Duodenal mucosa (tissue), 2 donors: Measurements from ENCODE around the gene NLGN1.
A peak's percentile ranks its signal among the peaks of the same experiment; 100 is the strongest.

Experiments used
- H3K27ac ChIP-seq: one replicate; pipeline ENCODE4 v1.7.0; 2013; ENCODE audit warnings: low read depth, low read length
- H3K27me3 ChIP-seq, 2 donors: one replicate each; pipeline ENCODE4 v1.7.0; 2013; ENCODE audit warnings: low read length in 2 of 2, control low read depth in 1 of 2; ENCODE audit not compliant: insufficient read depth in 2 of 2, control insufficient read depth in 1 of 2
- H3K36me3 ChIP-seq, 2 donors: one replicate each; pipeline ENCODE4 v1.7.0; 2013; ENCODE audit warnings: low read length in 2 of 2, control low read depth in 1 of 2; ENCODE audit not compliant: insufficient read depth in 2 of 2, control insufficient read depth in 1 of 2
- H3K4me1 ChIP-seq, 2 donors: one replicate each; pipeline ENCODE4 v1.7.0; 2013; ENCODE audit warnings: low read length in 2 of 2, control low read depth in 1 of 2; ENCODE audit not compliant: insufficient read depth in 2 of 2, control insufficient read depth in 1 of 2
- H3K4me3 ChIP-seq, 2 donors: one replicate each; pipeline ENCODE4 v1.7.0; 2013; ENCODE audit warnings: low read length in 2 of 2, low read depth in 1 of 2
- H3K9ac ChIP-seq, 2 donors: one replicate each; pipeline ENCODE4 v1.7.0; 2013; ENCODE audit warnings: low read length in 2 of 2, low read depth in 1 of 2
- H3K9me3 ChIP-seq, 2 donors: one replicate each; pipeline ENCODE4 v1.7.0; 2013; ENCODE audit warnings: low read length in 2 of 2, control low read depth in 1 of 2; ENCODE audit not compliant: control insufficient read depth in 1 of 2

The NLGN1 gene

GRCh38 chr3:174156200-174156599 lies 758.7 kb downstream of the NLGN1 start:
- Histone ChIP-seq H3K9ac (no peak overlapping the region), H3K4me3 (no peak overlapping the region)

DNA sequence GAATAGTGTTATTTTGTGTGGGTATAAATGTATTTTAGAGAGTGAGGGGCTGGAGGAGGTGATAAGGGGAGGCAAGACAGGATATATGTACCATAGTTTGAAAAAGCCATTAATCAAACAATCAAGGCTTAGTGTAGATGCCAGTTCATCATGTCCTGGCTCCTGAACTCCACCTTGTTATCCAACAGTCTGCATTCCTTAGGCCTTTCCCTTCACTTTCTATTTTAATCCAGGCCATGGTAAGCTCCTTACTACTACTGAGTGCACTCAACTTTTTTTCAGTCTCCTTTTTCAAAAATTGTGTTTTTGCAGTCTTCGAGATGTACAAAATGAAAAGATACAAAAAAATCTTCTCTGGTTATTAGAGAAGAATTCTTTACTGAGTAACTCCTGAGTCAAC lies 761.1 kb downstream of the NLGN1 start:
- H3K36me3 ChIP-seq = no peaks in the 10 kb centered on the region
- no peaks in the 10 kb centered on the region for H3K27me3 ChIP-seq
- H3K9me3 ChIP-seq = no peaks in the 10 kb centered on the region
- H3K4me1 ChIP-seq = no peaks in the 10 kb centered on the region
- H3K27ac ChIP-seq = no peak overlapping the region
- no peak overlapping the region for H3K4me3 ChIP-seq
- no peak overlapping the region for H3K9ac ChIP-seq

More at GRCh38 chr3:174156200-174156599, 758.7 kb downstream of the NLGN1 start:
- no peak overlapping the region for H3K27ac ChIP-seq
- H3K9me3 ChIP-seq = no peaks in the 10 kb centered on the region
- no peaks in the 10 kb centered on the region for H3K36me3 ChIP-seq
- no peaks in the 10 kb centered on the region for H3K4me1 ChIP-seq
- no peaks in the 10 kb centered on the region for H3K27me3 ChIP-seq

DNA sequence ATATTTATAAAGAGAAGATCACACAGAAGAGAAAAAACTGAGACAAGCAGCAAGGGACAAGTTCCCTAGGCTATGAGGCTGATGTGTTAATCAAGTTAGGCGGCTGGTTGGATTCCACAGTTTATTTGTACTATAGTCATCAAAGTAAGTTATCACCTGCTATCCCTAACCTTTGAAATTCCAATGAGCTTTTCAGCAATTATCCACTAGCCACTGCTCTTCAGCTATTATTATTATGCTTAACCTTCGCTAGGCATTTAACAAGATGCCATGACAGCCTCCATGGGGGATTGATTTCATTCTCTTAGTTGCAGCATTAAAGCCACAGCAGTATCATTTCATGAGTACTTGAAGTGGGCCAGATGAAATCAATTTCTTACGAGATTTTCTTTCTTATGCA lies 762.1 kb downstream of the NLGN1 start:
- Histone ChIP-seq H3K9ac (no peak overlapping the region), H3K4me1 (no peaks in the 10 kb centered on the region), H3K27ac (no peak overlapping the region), H3K9me3 (no peaks in the 10 kb centered on the region), H3K36me3 (no peaks in the 10 kb centered on the region), H3K27me3 (no peaks in the 10 kb centered on the region), H3K4me3 (no peak overlapping the region)

GRCh38 chr3:174162550-174162949 lies 765.0 kb downstream of the NLGN1 start:
- no peaks in the 10 kb centered on the region for H3K27me3 ChIP-seq
- no peaks in the 10 kb centered on the region for H3K9me3 ChIP-seq

GRCh38 chr3:174168026-174168425 lies 770.5 kb downstream of the NLGN1 start:
- no peaks in the 10 kb centered on the region for H3K9me3 ChIP-seq
- no peaks in the 10 kb centered on the region for H3K36me3 ChIP-seq
- no peak overlapping the region for H3K9ac ChIP-seq
- no peaks in the 10 kb centered on the region for H3K27me3 ChIP-seq
- H3K27ac ChIP-seq = no peak overlapping the region
- no peak overlapping the region for H3K4me3 ChIP-seq
- H3K4me1 ChIP-seq = no peaks in the 10 kb centered on the region

More at GRCh38 chr3:174162550-174162949, 765.0 kb downstream of the NLGN1 start:
- no peaks in the 10 kb centered on the region for H3K4me1 ChIP-seq
- H3K36me3 ChIP-seq = no peaks in the 10 kb centered on the region
- H3K9ac ChIP-seq = no peak overlapping the region
- H3K27ac ChIP-seq = no peak overlapping the region
- H3K4me3 ChIP-seq = no peak overlapping the region

GRCh38 chr3:174168538-174169254 lies 771.2 kb downstream of the NLGN1 start:
- Histone ChIP-seq H3K9ac (no peak overlapping the region), H3K4me3 (no peak overlapping the region), H3K27me3 (no peaks in the 10 kb centered on the region), H3K4me1 (no peaks in the 10 kb centered on the region), H3K9me3 (no peaks in the 10 kb centered on the region), H3K36me3 (no peaks in the 10 kb centered on the region), H3K27ac (no peak overlapping the region)

DNA sequence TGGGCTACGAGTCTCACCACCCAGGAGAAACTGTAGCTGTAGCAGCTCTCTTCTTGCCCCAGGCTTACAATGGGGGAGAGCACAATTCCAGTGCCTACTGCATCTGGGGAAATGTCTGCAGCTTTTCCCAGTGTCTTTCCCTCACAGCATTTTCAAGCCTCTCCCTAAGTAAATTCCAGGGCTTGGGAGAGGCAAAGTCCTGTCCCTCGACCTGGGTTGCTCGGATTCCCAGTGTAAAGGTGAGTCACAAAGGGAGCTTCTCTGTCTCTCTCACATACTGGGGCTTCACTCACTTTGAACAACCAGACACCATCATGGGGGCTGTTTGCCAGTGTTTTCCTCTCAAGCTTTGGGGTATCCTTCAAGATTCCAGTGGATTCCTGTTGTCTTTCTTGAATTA lies 772.2 kb downstream of the NLGN1 start:
- no peak overlapping the region for H3K4me3 ChIP-seq
- no peaks in the 10 kb centered on the region for H3K36me3 ChIP-seq
- H3K9ac ChIP-seq = no peak overlapping the region
- no peaks in the 10 kb centered on the region for H3K4me1 ChIP-seq
- no peak overlapping the region for H3K27ac ChIP-seq
- no peaks in the 10 kb centered on the region for H3K27me3 ChIP-seq
- no peaks in the 10 kb centered on the region for H3K9me3 ChIP-seq

DNA sequence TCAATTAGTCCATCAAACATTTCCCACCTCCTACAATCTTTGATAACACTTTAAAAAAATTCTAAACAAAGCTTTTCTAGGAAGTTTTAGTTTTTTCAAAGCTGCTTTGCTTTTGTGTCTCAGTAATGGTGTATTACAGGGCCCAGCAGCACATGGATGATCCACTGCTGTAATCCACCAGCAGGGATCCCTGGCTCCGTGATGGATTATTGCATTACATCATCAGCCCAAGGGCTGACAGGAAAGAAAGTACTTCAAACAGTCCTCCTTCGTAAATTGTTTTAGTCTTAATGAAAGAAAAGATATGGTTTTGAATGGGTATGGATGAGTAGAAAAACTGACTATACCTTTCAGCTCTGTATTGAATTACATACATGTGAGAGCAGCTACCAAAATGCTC lies 772.7 kb downstream of the NLGN1 start:
- Histone ChIP-seq H3K27me3 (no peaks in the 10 kb centered on the region), H3K4me1 (no peaks in the 10 kb centered on the region), H3K36me3 (no peaks in the 10 kb centered on the region), H3K9ac (no peak overlapping the region), H3K4me3 (no peak overlapping the region), H3K9me3 (no peaks in the 10 kb centered on the region), H3K27ac (no peak overlapping the region)

- H3K27ac ChIP-seq = no peak overlapping the region
- H3K9ac ChIP-seq = no peak overlapping the region
- H3K4me3 ChIP-seq = no peak overlapping the region
- no peaks in the 10 kb centered on the region for H3K36me3 ChIP-seq
- H3K27me3 ChIP-seq = no peaks in the 10 kb centered on the region
- peaks cover 0 to 5% of the 10 kb centered on the region in 2 donors for H3K4me1 ChIP-seq
- no peaks in the 10 kb centered on the region for H3K9me3 ChIP-seq
Observed at GRCh38 chr3:174186377-174186989, 788.9 kb downstream of the NLGN1 start.

DNA sequence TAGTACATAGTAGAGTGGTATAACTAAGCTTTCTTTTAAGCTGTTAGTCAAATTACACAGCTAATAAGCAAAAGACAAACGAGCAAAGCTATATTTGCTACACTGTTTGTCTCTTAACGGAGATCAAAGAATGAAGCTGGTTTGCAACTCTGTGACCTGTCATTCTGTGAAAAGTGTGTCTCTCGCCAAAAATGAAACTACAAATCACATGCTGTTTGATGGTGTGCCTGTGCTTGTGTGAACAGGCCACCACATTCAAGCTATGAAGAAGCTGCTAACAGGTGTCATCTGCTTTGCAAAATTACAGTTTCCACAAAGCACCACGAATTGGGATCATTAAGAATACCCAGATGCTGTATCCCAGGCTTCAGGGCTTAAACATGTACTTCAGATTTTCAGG lies 793.8 kb downstream of the NLGN1 start:
- H3K27ac ChIP-seq = no peak overlapping the region
- H3K36me3 ChIP-seq = no peaks in the 10 kb centered on the region
- H3K9ac ChIP-seq = no peak overlapping the region
- H3K4me3 ChIP-seq = peak overlapping the region; percentile 31 to 46
- no peaks in the 10 kb centered on the region for H3K27me3 ChIP-seq
- H3K9me3 ChIP-seq = no peaks in the 10 kb centered on the region
- H3K4me1 ChIP-seq = peaks cover 0 to 5% of the 10 kb centered on the region in 2 donors
